GOT3 (cell line): ENCODE results near the gene TBC1D1.
"Not testable (repeated sequence)": the region's sequence is repeated elsewhere in the genome, so short reads cannot be mapped to it uniquely, and the experiment has no call there.

Experiments
- DNase-seq: peaks from one replicate; lab custom pipeline; 2025; ENCODE audit warnings: mixed read lengths; lab: John Stamatoyannopoulos, UW

Gene TBC1D1

DNA sequence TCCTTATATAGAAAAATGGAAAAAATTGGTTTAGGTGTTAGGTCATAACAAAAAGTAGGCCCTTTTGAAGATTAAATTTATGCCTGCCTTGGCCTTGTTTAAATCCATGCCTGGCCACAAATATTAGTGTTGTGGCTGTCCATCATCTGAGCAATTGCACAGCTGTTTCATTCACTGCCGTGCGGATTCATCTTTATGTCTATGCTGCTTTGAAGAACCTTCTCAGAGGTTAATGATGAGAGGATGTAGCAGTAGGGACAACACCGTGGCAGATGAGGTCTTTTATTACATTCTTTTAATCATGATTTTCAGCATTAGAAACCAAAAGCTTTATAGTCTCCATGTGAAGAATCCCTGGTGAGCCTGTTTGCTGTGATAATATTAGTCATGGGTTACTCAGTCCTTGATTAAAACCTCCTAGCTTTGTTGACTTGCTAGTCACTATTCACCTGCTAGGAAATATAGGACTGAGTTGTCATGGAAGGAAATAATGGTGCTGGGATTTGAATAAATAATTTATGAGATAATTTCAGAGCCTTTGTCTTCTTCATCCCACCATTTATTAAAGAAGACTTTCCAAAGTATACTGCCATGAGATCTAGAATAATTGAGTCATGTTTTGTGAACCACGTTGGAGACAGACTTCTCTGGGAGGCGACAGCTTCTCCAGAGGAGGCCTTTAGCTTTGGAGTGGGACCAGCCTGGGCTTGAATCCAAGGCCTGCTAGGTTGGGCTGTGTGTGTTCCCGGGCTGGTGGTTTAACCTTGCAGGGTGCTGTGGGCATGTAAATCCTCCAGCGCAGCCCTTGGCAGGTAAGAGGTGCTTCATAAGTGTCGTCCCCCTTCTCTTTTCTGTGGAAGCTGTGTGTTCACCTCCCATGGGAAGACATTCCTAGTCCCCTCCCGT, 122.8 kb downstream of the TBC1D1 start:
- no peak for DNase-seq

DNA sequence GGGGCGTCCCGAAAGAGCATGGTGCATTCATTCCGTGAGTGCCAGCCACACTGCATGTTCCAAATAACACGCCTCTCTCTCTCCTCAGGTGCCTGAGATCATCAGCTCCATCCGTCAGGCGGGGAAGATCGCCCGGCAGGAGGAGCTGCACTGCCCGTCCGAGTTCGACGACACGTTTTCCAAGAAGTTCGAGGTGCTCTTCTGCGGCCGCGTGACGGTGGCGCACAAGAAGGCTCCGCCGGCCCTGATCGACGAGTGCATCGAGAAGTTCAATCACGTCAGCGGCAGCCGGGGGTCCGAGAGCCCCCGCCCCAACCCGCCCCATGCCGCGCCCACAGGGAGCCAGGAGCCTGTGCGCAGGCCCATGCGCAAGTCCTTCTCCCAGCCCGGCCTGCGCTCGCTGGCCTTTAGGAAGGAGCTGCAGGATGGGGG, 123.6 kb downstream of the TBC1D1 start:
- no peak for DNase-seq

DNA sequence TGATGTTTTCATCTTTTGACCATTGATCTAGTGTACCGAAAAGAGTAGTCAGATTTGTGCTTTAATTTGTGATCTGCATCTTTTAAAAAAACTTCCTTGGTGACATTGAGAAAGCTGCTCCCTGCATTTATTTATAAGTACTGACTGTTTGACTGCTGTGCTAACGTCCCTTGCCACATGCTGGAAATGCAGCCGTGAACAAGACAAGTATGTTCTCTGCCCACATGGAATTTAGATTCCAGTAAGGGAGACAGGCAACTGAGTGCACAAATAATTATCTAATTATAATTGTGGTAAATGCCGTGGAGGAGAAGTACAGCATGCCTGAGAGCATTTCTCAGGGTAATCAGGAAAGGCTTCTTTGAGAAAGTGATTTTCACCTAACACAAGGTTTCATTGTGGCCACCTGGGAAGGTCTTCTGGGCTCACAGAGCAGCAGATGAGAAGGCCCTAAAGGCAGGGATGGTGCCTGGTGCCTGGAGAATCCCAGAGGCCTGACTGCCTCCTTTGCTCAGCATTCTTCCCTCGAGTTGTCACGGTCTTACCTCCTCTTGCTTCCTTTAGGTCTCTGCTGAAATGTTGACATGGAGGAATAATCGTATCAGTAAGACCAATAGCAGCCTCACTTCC, 125.1 kb downstream of the TBC1D1 start:
- no peak for DNase-seq

DNA sequence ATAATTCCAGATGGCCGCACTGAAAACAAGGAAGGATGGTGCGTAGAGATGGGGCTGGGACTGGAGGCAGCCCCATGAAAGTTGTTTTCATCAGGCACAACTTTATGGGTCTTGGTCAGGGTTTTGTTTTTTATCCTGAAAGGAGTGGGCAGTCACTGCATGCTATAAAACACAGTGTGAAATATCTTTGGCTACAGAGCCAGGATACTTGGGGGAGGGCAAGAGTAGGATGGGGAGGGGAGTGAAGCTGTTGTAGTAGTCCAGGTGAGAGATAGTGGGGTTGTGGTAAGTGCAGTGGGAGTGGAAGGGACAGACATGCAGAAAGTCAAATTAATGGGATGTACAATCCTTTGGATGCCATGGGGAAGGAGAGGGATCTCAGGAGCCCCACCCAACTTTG, 125.8 kb downstream of the TBC1D1 start:
- DNase-seq, result no peak

DNA sequence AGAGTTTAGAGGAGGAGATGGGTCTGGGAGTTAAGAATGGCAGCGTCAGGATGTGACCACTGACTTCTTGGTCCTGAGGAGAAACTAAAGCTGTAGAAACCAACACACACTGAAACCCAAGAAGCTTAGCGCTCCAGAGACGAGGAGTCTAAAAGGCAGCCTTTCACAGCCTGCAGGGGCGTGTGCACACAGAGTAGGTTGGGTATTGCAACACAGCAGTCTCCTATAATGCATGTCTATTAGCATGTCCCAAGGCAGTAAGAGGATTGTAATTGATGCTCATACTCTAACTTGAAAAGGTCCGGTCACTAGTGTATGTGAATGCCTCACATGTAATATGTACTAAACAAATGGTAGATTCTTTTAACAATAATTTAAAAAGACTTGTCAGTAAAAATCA, 126.7 kb downstream of the TBC1D1 start:
- no peak for DNase-seq

DNA sequence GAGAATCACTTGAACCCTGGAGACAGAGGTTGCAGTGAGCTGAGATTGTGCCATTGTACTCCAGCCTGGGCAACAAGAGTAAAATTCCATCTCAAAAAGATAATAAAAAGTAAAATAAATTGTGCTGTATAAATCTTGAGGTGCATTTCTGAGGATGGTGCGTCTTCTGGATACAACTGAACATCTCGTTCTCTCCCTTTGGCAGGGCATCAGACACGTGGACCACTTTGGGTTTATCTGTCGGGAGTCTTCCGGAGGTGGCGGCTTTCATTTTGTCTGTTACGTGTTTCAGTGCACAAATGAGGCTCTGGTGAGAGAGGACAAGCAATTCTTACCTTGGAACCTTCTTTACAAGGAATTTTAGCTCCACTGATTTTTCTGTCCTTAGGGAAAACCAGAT, 129.5 kb downstream of the TBC1D1 start:
- DNase-seq, result no peak

DNA sequence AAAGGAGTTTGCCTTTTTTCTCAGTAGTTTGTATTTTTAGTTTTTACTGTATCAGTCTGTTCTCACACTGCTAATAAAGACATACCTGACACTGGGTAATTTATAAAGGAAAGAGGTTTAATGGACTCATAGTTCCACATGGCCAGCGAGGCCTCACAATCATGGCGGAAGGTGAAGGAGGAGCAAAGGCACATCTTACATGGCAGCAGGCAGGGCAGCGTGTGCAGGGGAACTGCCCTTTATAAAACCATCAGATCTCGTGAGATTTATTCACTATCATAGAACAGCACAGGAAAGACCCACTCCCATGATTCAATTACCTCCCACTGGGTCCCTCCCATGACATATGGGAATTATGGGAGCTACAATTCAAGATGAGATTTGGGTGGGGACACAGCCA, 130.1 kb downstream of the TBC1D1 start:
- DNase-seq, result not testable (repeated sequence)

DNA sequence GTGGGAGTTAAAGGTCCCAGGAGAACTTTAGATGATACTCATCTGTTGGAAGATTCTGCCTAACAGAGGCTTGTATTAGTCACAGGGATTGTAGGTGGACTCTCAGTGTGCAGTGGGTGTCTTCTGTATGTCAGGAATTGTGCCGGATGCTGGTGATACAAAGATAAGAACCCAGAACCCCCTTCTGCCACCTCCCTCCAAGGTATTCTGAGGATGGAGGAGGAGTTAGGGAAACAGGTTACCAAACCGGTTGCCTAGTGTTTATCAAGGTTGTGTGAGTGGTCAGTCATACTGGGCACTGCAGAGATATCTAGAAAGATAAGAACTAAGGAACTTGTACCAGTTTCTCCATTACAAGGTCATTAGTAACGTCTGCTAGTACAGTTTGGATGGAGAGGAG, 130.9 kb downstream of the TBC1D1 start:
- DNase-seq, result no peak

DNA sequence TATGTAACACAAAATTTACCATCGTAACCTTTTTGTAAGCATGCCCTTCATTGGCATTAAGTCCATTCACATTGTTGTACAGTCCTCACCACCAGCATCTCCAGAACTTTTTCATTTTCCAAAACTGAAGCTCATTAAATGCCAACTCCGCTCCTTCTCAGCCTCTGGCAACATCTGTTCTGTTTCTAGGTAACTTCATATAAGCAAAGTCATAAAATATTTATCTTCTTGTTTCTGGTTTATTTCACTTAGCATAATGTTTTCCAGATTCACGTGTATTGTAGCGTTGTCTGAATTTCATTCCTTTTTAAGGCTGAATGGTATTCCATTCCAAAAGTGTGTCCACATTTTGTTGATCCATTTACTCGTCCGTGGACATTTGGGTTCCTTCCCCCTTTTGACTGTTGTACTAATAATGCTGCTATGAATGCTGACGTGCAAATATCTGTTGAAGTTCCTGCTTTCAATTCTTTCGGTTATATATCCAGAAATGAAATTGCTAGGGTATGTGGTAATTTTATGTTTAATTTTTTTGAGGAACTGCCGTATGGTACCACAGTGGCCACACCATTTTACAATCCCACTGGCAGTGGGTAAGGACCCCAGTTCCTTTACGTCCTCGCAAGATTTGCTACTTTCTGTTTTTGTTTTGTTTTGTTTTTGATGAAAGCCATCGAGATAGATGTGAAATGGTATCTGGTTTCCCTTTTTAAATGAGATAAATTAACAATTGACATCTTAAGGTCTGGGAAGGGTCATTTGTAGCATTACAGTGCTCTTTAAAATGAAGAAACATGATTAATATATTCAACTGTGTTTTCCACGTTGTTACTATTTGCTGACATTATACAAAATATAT, 132.7 kb downstream of the TBC1D1 start:
- no peak for DNase-seq

DNA sequence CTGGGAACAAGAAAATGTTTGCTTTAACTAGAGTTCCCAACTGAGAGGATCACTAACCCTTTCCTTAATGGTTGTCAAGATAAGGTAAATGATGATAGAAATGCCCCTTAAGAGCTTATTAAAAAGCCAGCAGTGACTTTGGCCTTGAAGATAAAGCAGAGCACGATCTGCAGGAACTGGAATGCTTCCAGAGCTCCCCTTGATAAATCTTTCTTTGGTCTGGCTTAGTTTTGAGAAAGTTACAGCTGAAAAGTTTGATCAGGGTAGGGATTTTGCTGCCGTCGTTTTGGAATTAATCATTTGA, 133.3 kb downstream of the TBC1D1 start:
- DNase-seq, result no peak

DNA sequence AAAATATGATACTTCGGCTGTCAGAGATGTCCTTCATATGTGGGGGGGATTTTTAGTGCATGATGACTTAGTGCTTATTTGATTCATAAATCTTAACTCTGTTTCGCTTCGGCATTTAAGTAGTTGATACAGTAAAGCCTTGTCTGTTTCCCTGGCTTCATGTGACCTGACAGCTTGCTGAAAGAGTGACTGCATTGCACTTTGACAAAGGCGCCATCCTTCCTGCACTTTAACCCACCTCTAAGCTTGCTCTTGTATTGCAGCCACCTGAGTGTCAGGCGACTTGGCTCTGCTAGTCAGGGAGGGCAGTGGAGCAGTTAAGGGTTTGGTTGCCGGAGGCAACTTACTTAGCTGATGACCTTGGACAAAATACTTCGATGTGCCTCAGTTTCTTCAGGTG, 134.8 kb downstream of the TBC1D1 start:
- no peak for DNase-seq

DNA sequence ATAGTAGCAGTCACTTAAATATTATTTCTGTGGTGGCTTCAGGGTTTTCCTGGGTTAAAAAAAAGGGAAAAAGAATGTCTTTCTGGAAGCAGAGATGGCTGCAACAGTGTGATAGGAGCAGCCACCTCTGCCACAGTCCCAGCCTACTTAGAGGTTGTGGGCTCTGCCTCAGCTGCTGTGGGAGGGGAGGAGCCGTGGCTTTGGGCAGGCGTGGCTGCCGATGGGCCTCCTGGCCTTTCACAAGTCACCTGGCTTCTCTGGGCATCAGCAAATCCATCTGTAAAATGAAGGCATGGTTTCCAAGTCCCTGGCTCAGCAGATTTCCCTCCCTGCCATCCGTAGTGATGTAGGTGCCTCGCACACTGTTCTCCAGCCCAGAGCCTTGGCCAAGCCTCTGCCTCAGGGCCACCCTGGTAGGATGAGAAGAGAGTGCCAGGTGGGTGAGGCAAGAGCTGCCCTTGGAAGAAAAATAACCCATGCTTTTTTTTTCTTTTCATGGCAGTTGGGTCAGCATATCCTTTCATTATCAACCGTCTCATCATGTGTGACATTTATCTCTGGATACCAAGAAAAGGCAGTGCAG, 135.4 kb downstream of the TBC1D1 start:
- DNase-seq, result no peak

DNA sequence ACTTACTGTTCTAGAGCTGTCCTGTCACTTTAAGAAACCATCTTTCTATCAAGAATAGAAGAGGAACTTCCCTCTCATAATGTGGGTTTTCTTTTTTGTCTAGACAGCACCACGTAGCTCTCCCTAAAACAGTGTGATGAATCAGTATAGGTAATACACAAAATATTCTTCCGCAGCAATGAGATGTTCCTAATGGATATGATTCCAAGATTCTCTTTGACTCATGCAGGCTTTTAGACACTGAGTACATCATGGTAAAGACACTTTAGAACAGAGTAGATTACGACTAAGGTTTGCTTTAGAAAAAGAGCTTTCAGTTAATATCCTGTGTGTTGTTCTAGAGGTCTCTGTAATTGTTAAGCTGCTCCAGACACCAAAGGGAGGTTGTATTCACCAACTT, 139.1 kb downstream of the TBC1D1 start:
- DNase-seq, result no peak

DNA sequence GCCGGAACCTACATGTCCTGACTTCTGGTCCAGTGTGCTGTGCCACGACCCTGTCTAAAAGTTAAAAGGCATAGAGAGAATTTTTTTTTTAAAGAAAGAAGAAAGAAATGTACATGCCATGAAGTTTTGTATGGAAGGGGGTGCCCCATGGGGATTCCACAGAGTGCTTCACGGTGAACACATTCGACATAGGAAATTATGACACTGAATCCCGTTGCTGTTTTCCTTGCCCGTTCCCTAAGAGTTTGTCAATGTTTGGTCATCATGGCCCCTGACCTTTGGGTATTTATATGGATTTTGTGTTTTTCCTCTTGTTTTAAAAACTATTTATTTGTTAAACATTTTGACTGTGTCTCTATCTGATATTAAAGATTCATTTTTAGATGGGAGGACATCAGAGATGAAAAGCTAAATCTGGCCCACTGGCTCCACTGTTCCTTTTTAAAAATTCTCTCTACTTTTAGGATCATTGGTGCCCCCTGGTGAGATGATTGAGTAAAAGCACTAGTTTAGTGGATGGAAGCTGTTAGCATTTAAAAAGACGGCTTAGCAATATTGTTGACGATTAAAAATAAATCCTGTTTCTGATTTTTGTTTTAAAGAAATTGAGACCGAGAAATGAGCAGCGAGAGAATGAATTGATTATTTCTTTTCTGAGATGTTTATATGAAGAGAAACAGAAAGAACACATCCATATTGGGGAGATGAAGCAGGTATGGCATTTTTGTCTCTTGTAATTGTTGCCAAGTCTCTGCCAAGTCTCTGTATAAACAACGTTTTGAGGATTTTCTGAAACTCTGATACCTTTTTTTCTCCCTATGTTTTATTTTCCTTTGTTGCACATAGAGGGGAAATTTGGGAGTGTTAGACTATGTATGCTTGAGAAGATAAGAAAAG, 144.3 kb downstream of the TBC1D1 start:
- no peak for DNase-seq

DNA sequence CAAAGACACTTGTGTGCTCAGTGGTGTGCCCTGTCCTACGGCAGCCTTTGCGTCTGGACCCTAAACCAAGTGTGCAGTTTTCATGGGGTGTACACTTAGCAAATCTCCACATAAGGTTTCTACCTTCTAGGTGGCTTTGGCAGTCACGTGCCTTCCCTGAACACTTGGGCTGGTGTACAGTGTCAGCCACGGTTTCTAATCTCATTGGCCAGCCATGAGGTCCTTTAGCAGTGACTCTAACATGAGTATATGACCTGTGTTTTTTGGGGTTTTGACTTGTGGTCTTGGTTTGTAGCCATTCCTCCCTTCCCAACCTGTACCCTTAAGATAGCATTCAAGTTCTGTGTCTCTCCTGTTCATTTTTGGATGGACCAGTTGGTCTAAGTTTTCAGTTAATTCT, 145.7 kb downstream of the TBC1D1 start:
- DNase-seq, result no peak

DNA sequence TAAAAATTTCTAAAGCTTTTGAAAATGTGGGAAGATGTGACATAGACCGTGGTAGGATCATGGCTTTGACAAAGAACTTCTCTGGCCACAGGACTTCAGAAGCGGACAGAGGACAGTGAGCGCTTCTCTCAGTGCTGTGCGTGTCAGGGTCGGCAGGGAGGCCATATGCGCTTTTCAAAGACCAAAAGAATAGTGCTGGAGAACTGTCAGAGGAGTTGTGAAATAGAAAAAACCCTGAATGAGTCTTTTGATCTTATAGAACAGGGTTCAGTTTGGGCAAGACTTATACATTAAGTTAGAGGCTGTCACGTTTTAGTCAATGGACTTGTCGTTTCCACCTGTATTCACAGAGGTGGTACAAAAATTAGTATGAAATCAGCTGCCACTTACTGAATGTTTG, 146.7 kb downstream of the TBC1D1 start:
- no peak for DNase-seq

DNA sequence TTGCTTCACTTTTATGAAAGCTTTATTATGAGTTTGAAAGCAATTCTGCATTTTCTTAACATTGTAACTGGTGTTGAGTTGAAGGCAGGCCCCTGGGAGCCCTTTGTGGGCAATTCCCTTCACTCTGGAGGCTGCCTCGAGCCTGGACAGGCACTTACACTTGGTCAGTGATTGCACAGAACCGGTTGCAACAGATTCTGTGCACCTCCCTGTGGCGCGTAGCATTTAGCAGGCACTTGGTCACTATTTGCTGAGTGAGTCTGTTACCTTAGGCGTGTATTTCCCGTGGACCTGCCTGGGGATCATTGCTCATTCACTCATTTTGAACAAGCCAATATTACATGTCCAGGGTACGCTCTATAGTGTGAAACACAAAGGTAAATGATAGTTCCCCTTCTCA, 149.7 kb downstream of the TBC1D1 start:
- no peak for DNase-seq

DNA sequence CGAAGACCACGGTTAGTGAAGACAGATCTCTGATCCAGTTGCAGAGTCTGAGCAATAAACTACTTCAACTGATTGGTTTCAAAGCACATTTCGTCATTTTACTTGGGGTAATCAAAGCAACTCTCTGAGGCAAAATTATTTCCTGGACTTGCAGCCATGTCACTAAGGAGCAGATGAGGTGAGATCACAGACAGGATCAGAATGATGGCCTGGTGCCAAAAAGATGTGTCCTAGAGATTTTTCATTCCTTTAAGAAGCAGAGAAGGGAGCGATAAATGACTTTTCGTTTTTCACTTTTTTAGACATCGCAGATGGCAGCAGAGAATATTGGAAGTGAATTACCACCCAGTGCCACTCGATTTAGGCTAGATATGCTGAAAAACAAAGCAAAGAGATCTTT, 153.2 kb downstream of the TBC1D1 start:
- no peak for DNase-seq

DNA sequence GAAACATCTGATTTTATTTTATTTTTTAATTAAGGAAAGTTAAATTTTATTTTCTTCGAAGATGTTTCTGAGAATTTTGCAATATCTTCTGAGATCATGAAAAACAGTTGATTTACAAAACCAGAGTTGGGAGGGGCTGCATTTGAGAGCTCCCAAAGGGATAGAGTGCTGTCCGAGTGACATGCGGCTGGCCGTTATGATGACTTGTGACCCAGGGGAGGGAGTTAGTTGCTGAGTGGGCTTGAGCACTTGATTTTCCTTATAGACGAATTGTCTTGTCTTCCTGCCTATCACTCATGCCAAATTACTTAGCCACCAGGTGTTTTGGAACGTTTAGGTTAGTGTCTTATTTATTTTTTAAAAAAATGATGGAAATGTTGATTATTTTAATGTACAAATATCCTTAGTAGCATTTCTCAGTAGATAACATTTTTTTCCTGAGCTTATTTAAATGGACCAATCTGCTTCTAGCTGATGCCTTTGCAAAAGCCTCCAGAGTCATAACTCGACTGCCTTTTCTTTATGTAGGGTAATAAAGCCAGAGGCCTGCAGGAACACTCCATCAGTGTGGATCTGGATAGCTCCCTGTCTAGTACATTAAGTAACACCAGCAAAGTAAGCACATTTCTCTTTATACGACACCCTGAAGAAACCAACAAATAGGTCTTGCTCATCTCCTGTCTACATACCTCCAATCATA, 154.6 kb downstream of the TBC1D1 start:
- DNase-seq, result no peak

DNA sequence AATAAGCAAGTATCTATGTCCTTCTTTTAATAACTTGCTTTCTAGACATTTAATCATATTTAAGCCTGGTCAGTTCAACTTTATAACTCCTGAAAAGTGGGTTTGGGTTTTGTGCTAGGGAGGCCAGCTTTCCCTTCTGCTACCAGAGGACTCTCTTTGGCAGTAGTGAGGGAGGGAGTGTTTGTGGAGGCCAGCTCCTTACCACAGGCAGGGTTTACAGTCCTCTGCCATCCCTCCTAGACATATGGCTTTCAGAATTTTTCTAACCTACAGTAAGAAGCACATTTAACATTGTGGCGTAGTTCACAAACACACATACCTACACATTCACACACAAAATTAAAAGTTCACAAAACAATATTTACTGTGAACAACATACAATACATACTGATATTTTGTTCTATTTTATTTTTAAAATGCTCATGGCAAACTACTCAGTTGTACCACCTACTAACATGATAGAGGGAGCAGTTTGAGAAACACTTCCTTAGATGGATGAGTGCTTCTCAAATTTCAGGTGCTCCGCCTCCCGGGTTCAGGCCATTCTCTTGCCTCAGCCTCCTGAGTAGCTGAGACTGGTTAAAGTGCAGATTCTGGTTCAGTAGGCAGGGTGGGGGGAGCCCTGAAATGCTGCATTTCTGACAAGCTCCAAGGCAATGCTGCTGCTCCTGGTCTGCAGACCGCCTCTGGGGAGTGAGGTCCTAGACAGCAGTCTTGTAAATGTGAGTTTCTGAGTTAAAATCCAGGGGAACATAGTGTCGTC, 156.0 kb downstream of the TBC1D1 start:
- DNase-seq, result no peak
